Left forelimb (tissue), 1 donor: ENCODE results near the gene SQSTM1.
A peak's percentile ranks its signal among the peaks of the same experiment; 100 is the strongest.

ENCODE experiments used
- DNase-seq: peaks from one replicate; pipeline ENCODE4 v3.0.0-alpha.2; 2018; ENCODE audit warnings: low spot score

SQSTM1 gene

GRCh38 chr5:179805529-179806249 lies 15.0 kb upstream of the SQSTM1 start:
- no peak for DNase-seq

GRCh38 chr5:179806250-179807048 lies 14.3 kb upstream of the SQSTM1 start, which contains the start of gene MGAT4B:
MGAT4B (minus strand) TSS chr5:179806866; CDS start chr5:179806583, 283 bp downstream.
- DNase-seq: peak; percentile 88

GRCh38 chr5:179812135-179812825 lies 8.4 kb upstream of the SQSTM1 start:
- DNase-seq: no peak

GRCh38 chr5:179812997-179813607 lies 7.6 kb upstream of the SQSTM1 start:
- no peak for DNase-seq

GRCh38 chr5:179814090-179814489 lies 6.6 kb upstream of the SQSTM1 start:
- no peak for DNase-seq

- no peak for DNase-seq
These were observed 5.0 kb upstream of the SQSTM1 start for GRCh38 chr5:179815491-179816249.

GRCh38 chr5:179816401-179816795 lies 4.3 kb upstream of the SQSTM1 start:
- no peak for DNase-seq

- no peak for DNase-seq
These were observed 3.8 kb upstream of the SQSTM1 start for GRCh38 chr5:179816796-179817469.

GRCh38 chr5:179817470-179817840 lies 3.2 kb upstream of the SQSTM1 start:
- DNase-seq: no peak

- no peak for DNase-seq
These were observed 2.6 kb upstream of the SQSTM1 start for GRCh38 chr5:179817890-179818745.

- peak; percentile 84 for DNase-seq
These were observed 1.9 kb upstream of the SQSTM1 start for GRCh38 chr5:179818746-179819295.

GRCh38 chr5:179819296-179820126 lies 1.2 kb upstream of the SQSTM1 start:
- DNase-seq: no peak

GRCh38 chr5:179820127-179820482 lies 600 bp upstream of the SQSTM1 start:
- no peak for DNase-seq

- peak; percentile 95 for DNase-seq
These were observed 773 bp downstream of the SQSTM1 start for GRCh38 chr5:179821298-179822058.

GRCh38 chr5:179822059-179822432 lies 1.3 kb downstream of the SQSTM1 start:
- DNase-seq: no peak

GRCh38 chr5:179822444-179822990 lies 1.8 kb downstream of the SQSTM1 start:
- DNase-seq: no peak

- DNase-seq: no peak
These were observed 3.4 kb downstream of the SQSTM1 start for GRCh38 chr5:179823937-179824744.
